Measurements from ENCODE around the gene PRLHR. TPM values are rescaled to one million over a fixed set of nuclear protein-coding genes. Genes with fewer than 3 reads are reported as not detected.

PRLHR gene
- total RNA-seq, 1 donor from 2014 or later: not detected

GRCh38 chr10:118590334-118590733 is 5.1 kb downstream of the PRLHR start:
- Histone ChIP-seq H3K4me1 (ENCODE audit: control insufficient read depth in 3 of 3, insufficient read depth in 3 of 3, low read length in 3 of 3) (peaks cover 0 to 11% (median 4%) of the 10 kb centered on the region in 3 donors), H3K27ac (ENCODE audit: low read depth, low read length) (no peak overlapping the region), H3K27me3 (ENCODE audit: control insufficient read depth in 3 of 3, insufficient read depth in 3 of 3, low read length in 3 of 3) (peaks cover 29 to 40% (median 30%) of the 10 kb centered on the region in 3 donors), H3K9me3 (ENCODE audit: control insufficient read depth in 3 of 3, low read length in 3 of 3) (no peaks in the 10 kb centered on the region), H3K4me3 (ENCODE audit: low read length in 3 of 3) (no peak overlapping the region), H3K36me3 (ENCODE audit: control insufficient read depth in 3 of 3, insufficient read depth in 3 of 3, low read length in 3 of 3) (no peaks in the 10 kb centered on the region), H3K9ac (ENCODE audit: low read depth in 1 of 3, low read length in 3 of 3) (no peak overlapping the region)

DNA sequence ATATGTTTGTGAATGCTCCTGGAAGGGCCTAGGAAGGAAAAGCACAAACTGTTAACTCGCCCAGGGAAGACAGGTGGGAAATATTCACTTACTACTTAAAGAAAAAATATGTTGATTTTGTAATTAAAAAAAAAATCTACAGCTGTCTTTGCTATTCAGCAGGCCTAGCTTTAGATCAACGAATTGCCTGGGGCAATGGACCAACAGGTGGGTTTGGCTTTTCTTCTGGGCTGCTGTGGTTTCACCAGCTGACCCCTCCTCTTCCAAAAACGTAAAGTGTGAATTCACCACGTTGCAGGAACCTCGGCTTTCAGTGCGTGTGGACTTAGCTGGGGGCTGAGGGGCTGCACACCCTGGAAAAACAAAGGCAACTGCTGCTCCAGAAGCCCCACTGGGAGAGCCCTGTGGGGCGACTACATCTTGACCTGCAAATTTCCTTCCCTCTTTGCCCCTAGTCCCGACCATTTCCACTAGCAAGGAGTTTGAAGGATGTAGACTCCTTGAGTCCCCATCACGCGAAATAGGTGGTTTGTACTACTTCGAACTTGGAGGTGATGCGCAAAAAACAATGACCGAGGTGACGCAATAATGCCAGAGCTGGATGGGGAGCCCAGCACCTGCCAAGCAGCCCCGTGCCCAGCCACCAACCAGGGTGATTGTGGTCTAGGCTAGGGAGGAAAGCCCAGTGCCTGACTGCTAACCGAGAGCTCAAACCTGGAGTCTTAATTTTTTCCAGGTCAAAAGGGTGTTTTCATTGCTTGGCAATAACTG is 7.4 kb downstream of the PRLHR start:
- H3K27me3 ChIP-seq (ENCODE audit: control insufficient read depth in 3 of 3, insufficient read depth in 3 of 3, low read length in 3 of 3): peaks cover 7 to 18% (median 9%) of the 10 kb centered on the region in 3 donors
- no peak overlapping the region for H3K4me3 ChIP-seq (ENCODE audit: low read length in 3 of 3)
- H3K4me1 ChIP-seq (ENCODE audit: control insufficient read depth in 3 of 3, insufficient read depth in 3 of 3, low read length in 3 of 3): no peaks in the 10 kb centered on the region
- H3K36me3 ChIP-seq (ENCODE audit: control insufficient read depth in 3 of 3, insufficient read depth in 3 of 3, low read length in 3 of 3): no peaks in the 10 kb centered on the region
- no peak overlapping the region for H3K9ac ChIP-seq (ENCODE audit: low read depth in 1 of 3, low read length in 3 of 3)
- no peaks in the 10 kb centered on the region for H3K9me3 ChIP-seq (ENCODE audit: control insufficient read depth in 3 of 3, low read length in 3 of 3)
- H3K27ac ChIP-seq (ENCODE audit: low read depth, low read length): no peak overlapping the region

GRCh38 chr10:118586911-118587310 is 8.5 kb downstream of the PRLHR start:
- Histone ChIP-seq H3K4me1 (ENCODE audit: control insufficient read depth in 3 of 3, insufficient read depth in 3 of 3, low read length in 3 of 3) (no peaks in the 10 kb centered on the region), H3K9me3 (ENCODE audit: control insufficient read depth in 3 of 3, low read length in 3 of 3) (no peaks in the 10 kb centered on the region), H3K4me3 (ENCODE audit: low read length in 3 of 3) (no peak overlapping the region), H3K9ac (ENCODE audit: low read depth in 1 of 3, low read length in 3 of 3) (no peak overlapping the region), H3K27me3 (ENCODE audit: control insufficient read depth in 3 of 3, insufficient read depth in 3 of 3, low read length in 3 of 3) (peaks cover 0 to 7% (median 0%) of the 10 kb centered on the region in 3 donors), H3K36me3 (ENCODE audit: control insufficient read depth in 3 of 3, insufficient read depth in 3 of 3, low read length in 3 of 3) (no peaks in the 10 kb centered on the region), H3K27ac (ENCODE audit: low read depth, low read length) (no peak overlapping the region)

- no peaks in the 10 kb centered on the region for H3K9me3 ChIP-seq (ENCODE audit: control insufficient read depth in 3 of 3, low read length in 3 of 3)
- H3K9ac ChIP-seq (ENCODE audit: low read depth in 1 of 3, low read length in 3 of 3): no peak overlapping the region
- no peaks in the 10 kb centered on the region for H3K36me3 ChIP-seq (ENCODE audit: control insufficient read depth in 3 of 3, insufficient read depth in 3 of 3, low read length in 3 of 3)
- no peak overlapping the region for H3K4me3 ChIP-seq (ENCODE audit: low read length in 3 of 3)
- H3K4me1 ChIP-seq (ENCODE audit: control insufficient read depth in 3 of 3, insufficient read depth in 3 of 3, low read length in 3 of 3): no peaks in the 10 kb centered on the region
- peaks cover 0 to 7% (median 0%) of the 10 kb centered on the region in 3 donors for H3K27me3 ChIP-seq (ENCODE audit: control insufficient read depth in 3 of 3, insufficient read depth in 3 of 3, low read length in 3 of 3)
- no peak overlapping the region for H3K27ac ChIP-seq (ENCODE audit: low read depth, low read length)
These were observed 9.7 kb downstream of the PRLHR start for GRCh38 chr10:118585794-118586193.

- Histone ChIP-seq H3K9ac (ENCODE audit: low read depth in 1 of 3, low read length in 3 of 3) (no peak overlapping the region), H3K4me3 (ENCODE audit: low read length in 3 of 3) (no peak overlapping the region), H3K4me1 (ENCODE audit: control insufficient read depth in 3 of 3, insufficient read depth in 3 of 3, low read length in 3 of 3) (no peaks in the 10 kb centered on the region), H3K9me3 (ENCODE audit: control insufficient read depth in 3 of 3, low read length in 3 of 3) (no peaks in the 10 kb centered on the region), H3K27me3 (ENCODE audit: control insufficient read depth in 3 of 3, insufficient read depth in 3 of 3, low read length in 3 of 3) (peaks cover 0 to 7% (median 0%) of the 10 kb centered on the region in 3 donors), H3K27ac (ENCODE audit: low read depth, low read length) (no peak overlapping the region), H3K36me3 (ENCODE audit: control insufficient read depth in 3 of 3, insufficient read depth in 3 of 3, low read length in 3 of 3) (no peaks in the 10 kb centered on the region)
These were observed 10.2 kb downstream of the PRLHR start for GRCh38 chr10:118585234-118585633.

DNA sequence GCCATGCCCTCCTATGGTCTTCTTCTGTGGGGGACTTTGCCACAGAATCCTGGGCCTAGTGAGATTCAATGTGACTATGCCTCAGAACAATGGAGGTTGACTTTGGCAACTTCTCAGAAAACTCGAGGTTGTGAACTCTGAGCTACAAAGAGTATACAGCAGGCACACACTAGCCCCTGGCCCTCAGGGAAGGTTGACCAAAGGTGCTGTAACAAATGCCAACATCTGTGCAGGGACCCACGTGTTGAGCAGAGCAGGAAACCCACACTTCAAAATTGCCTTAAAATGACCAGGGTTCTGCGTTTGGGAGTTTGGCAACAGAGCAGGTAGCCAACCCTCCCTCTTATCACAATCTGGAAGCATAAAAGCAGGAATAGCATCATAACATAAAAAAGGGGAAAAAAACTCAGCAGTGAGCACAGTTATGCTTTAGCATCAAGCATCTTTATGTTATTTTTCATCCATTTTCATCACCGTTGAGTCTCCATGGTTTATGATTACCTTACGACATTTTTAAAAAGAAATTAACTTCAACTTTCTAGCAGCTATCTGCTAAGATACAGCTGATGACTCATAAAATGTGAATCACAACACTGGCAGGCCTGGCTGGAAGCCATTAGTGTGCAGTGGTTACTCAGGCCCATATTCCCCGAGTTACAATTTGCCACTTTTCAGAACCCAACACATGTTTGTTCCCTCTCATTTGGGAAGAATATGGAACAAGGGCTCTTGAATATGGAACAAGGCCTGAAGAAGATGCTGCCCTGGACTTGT is 11.1 kb downstream of the PRLHR start:
- H3K9ac ChIP-seq (ENCODE audit: low read depth in 1 of 3, low read length in 3 of 3): no peak overlapping the region

GRCh38 chr10:118583611-118584010 is 11.8 kb downstream of the PRLHR start:
- Histone ChIP-seq H3K4me3 (ENCODE audit: low read length in 3 of 3) (no peak overlapping the region), H3K9ac (ENCODE audit: low read depth in 1 of 3, low read length in 3 of 3) (no peak overlapping the region), H3K27me3 (ENCODE audit: control insufficient read depth in 3 of 3, insufficient read depth in 3 of 3, low read length in 3 of 3) (peaks cover 3 to 4% (median 3%) of the 10 kb centered on the region in 3 donors)

More for the DNA sequence above, 11.1 kb downstream of the PRLHR start:
- H3K9me3 ChIP-seq (ENCODE audit: control insufficient read depth in 3 of 3, low read length in 3 of 3): no peaks in the 10 kb centered on the region
- H3K4me3 ChIP-seq (ENCODE audit: low read length in 3 of 3): no peak overlapping the region
- no peaks in the 10 kb centered on the region for H3K36me3 ChIP-seq (ENCODE audit: control insufficient read depth in 3 of 3, insufficient read depth in 3 of 3, low read length in 3 of 3)
- peaks cover 3 to 4% (median 3%) of the 10 kb centered on the region in 3 donors for H3K27me3 ChIP-seq (ENCODE audit: control insufficient read depth in 3 of 3, insufficient read depth in 3 of 3, low read length in 3 of 3)
- H3K4me1 ChIP-seq (ENCODE audit: control insufficient read depth in 3 of 3, insufficient read depth in 3 of 3, low read length in 3 of 3): no peaks in the 10 kb centered on the region
- H3K27ac ChIP-seq (ENCODE audit: low read depth, low read length): no peak overlapping the region

DNA sequence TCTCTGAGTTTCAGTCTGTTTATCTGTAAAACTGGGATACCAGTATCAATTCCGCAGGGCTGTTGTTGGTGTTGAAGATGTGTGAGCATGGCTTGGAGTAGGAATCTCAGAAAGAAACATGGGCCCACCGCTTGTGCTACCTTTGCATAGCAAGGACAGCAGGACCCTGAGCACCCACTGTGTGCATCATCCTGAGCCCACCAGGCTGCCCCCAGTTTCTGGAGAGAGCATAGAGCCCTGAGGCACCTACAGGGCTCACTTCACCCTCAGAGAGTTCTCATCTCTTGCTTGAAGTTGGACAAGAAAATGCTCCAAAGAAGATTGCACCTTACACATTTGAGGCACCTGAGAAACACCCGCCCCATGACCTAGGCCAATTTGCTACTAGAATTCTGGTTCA is 12.9 kb downstream of the PRLHR start:
- Histone ChIP-seq H3K9me3 (ENCODE audit: control insufficient read depth in 3 of 3, low read length in 3 of 3) (no peaks in the 10 kb centered on the region), H3K9ac (ENCODE audit: low read depth in 1 of 3, low read length in 3 of 3) (no peak overlapping the region), H3K27me3 (ENCODE audit: control insufficient read depth in 3 of 3, insufficient read depth in 3 of 3, low read length in 3 of 3) (peaks cover 2 to 3% (median 3%) of the 10 kb centered on the region in 3 donors), H3K4me3 (ENCODE audit: low read length in 3 of 3) (no peak overlapping the region), H3K36me3 (ENCODE audit: control insufficient read depth in 3 of 3, insufficient read depth in 3 of 3, low read length in 3 of 3) (no peaks in the 10 kb centered on the region), H3K4me1 (ENCODE audit: control insufficient read depth in 3 of 3, insufficient read depth in 3 of 3, low read length in 3 of 3) (no peaks in the 10 kb centered on the region), H3K27ac (ENCODE audit: low read depth, low read length) (no peak overlapping the region)

More at GRCh38 chr10:118583611-118584010, 11.8 kb downstream of the PRLHR start:
- no peaks in the 10 kb centered on the region for H3K36me3 ChIP-seq (ENCODE audit: control insufficient read depth in 3 of 3, insufficient read depth in 3 of 3, low read length in 3 of 3)
- no peak overlapping the region for H3K27ac ChIP-seq (ENCODE audit: low read depth, low read length)
- H3K4me1 ChIP-seq (ENCODE audit: control insufficient read depth in 3 of 3, insufficient read depth in 3 of 3, low read length in 3 of 3): no peaks in the 10 kb centered on the region
- no peaks in the 10 kb centered on the region for H3K9me3 ChIP-seq (ENCODE audit: control insufficient read depth in 3 of 3, low read length in 3 of 3)

GRCh38 chr10:118581340-118581739 is 14.1 kb downstream of the PRLHR start:
- H3K36me3 ChIP-seq (ENCODE audit: control insufficient read depth in 3 of 3, insufficient read depth in 3 of 3, low read length in 3 of 3): no peaks in the 10 kb centered on the region
- no peak overlapping the region for H3K4me3 ChIP-seq (ENCODE audit: low read length in 3 of 3)
- no peak overlapping the region for H3K27ac ChIP-seq (ENCODE audit: low read depth, low read length)
- no peaks in the 10 kb centered on the region for H3K9me3 ChIP-seq (ENCODE audit: control insufficient read depth in 3 of 3, low read length in 3 of 3)
- peaks cover 0 to 3% (median 3%) of the 10 kb centered on the region in 3 donors for H3K27me3 ChIP-seq (ENCODE audit: control insufficient read depth in 3 of 3, insufficient read depth in 3 of 3, low read length in 3 of 3)
- no peaks in the 10 kb centered on the region for H3K4me1 ChIP-seq (ENCODE audit: control insufficient read depth in 3 of 3, insufficient read depth in 3 of 3, low read length in 3 of 3)
- no peak overlapping the region for H3K9ac ChIP-seq (ENCODE audit: low read depth in 1 of 3, low read length in 3 of 3)

DNA sequence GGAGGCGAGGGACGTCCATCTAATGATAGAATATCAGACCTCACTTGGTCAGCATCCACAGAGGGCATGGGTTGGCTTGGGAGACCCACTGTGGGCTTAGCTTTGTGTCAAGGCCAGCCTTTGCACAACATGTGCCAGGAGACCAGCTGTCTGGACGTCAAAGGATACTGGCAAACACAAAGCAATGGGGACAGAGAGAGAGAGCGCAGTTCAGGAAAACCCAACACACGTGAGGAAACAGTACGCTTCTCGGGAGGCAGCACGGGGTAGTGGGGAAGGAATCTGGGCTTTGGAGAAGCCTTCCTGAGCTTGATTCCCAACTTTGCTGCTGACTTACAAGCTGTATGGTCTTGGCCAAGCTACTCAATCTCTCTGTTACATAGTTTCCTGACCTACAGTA is 14.7 kb downstream of the PRLHR start:
- no peaks in the 10 kb centered on the region for H3K36me3 ChIP-seq (ENCODE audit: control insufficient read depth in 3 of 3, insufficient read depth in 3 of 3, low read length in 3 of 3)
- H3K9ac ChIP-seq (ENCODE audit: low read depth in 1 of 3, low read length in 3 of 3): no peak overlapping the region
- H3K4me1 ChIP-seq (ENCODE audit: control insufficient read depth in 3 of 3, insufficient read depth in 3 of 3, low read length in 3 of 3): no peaks in the 10 kb centered on the region
- peaks cover 0 to 3% (median 3%) of the 10 kb centered on the region in 3 donors for H3K27me3 ChIP-seq (ENCODE audit: control insufficient read depth in 3 of 3, insufficient read depth in 3 of 3, low read length in 3 of 3)
- no peaks in the 10 kb centered on the region for H3K9me3 ChIP-seq (ENCODE audit: control insufficient read depth in 3 of 3, low read length in 3 of 3)
- no peak overlapping the region for H3K27ac ChIP-seq (ENCODE audit: low read depth, low read length)
- H3K4me3 ChIP-seq (ENCODE audit: low read length in 3 of 3): no peak overlapping the region
